Loucy (cell line): ENCODE measurements around the gene TBX18.

Experiments
- CTCF ChIP-seq: fragments of 200-600 bp; sonication (generic); conservative IDR thresholded peaks from 2 replicates; pipeline ENCODE4 v1.5.1; 2014; ENCODE audit warnings: mild to moderate bottlenecking, antibody characterized with exemption, low read length
- EZH2phosphoT487 ChIP-seq: fragments of 200-600 bp; IDR thresholded peaks from 2 replicates; pipeline ENCODE4 v1.6.1; 2018; ENCODE audit warnings: antibody characterized with exemption, mild to moderate bottlenecking, moderate library complexity, borderline replicate concordance

- TF ChIP-seq CTCF, result no peak
- no peak for TF ChIP-seq EZH2phosphoT487
Observed at GRCh38 chr6:84771125-84771755, 6.8 kb upstream of the TBX18 start.
